Dermis microvascular lymphatic vessel endothelial cell (primary cell): ENCODE measurements around the gene PDE4D. TPM values are rescaled to one million over a fixed set of nuclear protein-coding genes. Genes with fewer than 3 reads are reported as not detected.

Experiments
- DNase-seq, 2 donors: peaks; one replicate each; pipeline versions ENCODE4 v3.0.0 to v3.0.0-alpha.2; 2010; ENCODE audit warnings: low read depth in 2 of 2
- total RNA-seq: library from RNA; depleted of rRNA; stranded (reverse); fragments of >200 nt; gene quantifications from 2 replicates; pipeline ENCODE4 v1.2.1, GENCODE V29; 2014

The PDE4D gene
- 22.1 and 41.1 TPM in 2 replicates for total RNA-seq

- peak; percentile 15 to 51 for DNase-seq
Observed at GRCh38 chr5:59893429-59894227, at the start of gene PDE4D. Gene PDE4D, minus strand, starts transcription at chr5:59893726.

- no peak for DNase-seq
Observed at GRCh38 chr5:59937633-59938032, 44.1 kb upstream of the PDE4D start.

- no peak for DNase-seq
Observed at GRCh38 chr5:59923465-59923864, 29.9 kb upstream of the PDE4D start.

GRCh38 chr5:59922220-59922619 lies 28.7 kb upstream of the PDE4D start:
- DNase-seq, result no peak

GRCh38 chr5:59921816-59922215 lies 28.3 kb upstream of the PDE4D start:
- DNase-seq, result no peak

- no peak for DNase-seq
Observed at GRCh38 chr5:59919484-59919883, 26.0 kb upstream of the PDE4D start.

GRCh38 chr5:59917121-59917520 lies 23.6 kb upstream of the PDE4D start:
- no peak for DNase-seq

GRCh38 chr5:59905188-59905587 lies 11.7 kb upstream of the PDE4D start:
- no peak for DNase-seq

GRCh38 chr5:59897075-59897474 lies 3.5 kb upstream of the PDE4D start:
- no peak for DNase-seq

- DNase-seq, result no peak
Observed at GRCh38 chr5:59891962-59892643, 1.4 kb downstream of the PDE4D start.

- no peak for DNase-seq
Observed at GRCh38 chr5:59887274-59887673, 6.3 kb downstream of the PDE4D start.

- DNase-seq, result no peak
Observed at GRCh38 chr5:59874675-59875074, 18.9 kb downstream of the PDE4D start.

- no peak for DNase-seq
Observed at GRCh38 chr5:59873113-59873512, 20.4 kb downstream of the PDE4D start.

- DNase-seq, result no peak
Observed at GRCh38 chr5:59866661-59867060, 26.9 kb downstream of the PDE4D start.

GRCh38 chr5:59864718-59865117 lies 28.8 kb downstream of the PDE4D start:
- no peak for DNase-seq

GRCh38 chr5:59863777-59864176 lies 29.7 kb downstream of the PDE4D start:
- no peak for DNase-seq

- no peak for DNase-seq
Observed at GRCh38 chr5:59856358-59856757, 37.2 kb downstream of the PDE4D start.

GRCh38 chr5:59850766-59851165 lies 42.8 kb downstream of the PDE4D start:
- no peak for DNase-seq

GRCh38 chr5:59847586-59847985 lies 45.9 kb downstream of the PDE4D start:
- no peak for DNase-seq

GRCh38 chr5:59845730-59846129 lies 47.8 kb downstream of the PDE4D start:
- DNase-seq, result no peak

- DNase-seq, result no peak
Observed at GRCh38 chr5:59843511-59844213, 49.9 kb downstream of the PDE4D start.

- peak in 1 of 2 donors; percentile 47 for DNase-seq
Observed at GRCh38 chr5:59842999-59843398, 50.5 kb downstream of the PDE4D start.
